HG03460 (cell line): ENCODE data around the gene TPO.
"Not testable (repeated sequence)": the region's sequence is repeated elsewhere in the genome, so short reads cannot be mapped to it uniquely, and the experiment has no call there.

Source experiments
- ATAC-seq: cut with Tn5 transposase; IDR thresholded peaks from one replicate; pipeline ENCODE4 v1.9.1; 2021; ENCODE audit not compliant: unreplicated experiment

Gene TPO

GRCh38 chr2:1405124-1405523 lies 8.1 kb upstream of the TPO start:
- ATAC-seq, result no peak

- ATAC-seq, result no peak
Observed at GRCh38 chr2:1405967-1406366, 7.3 kb upstream of the TPO start.

GRCh38 chr2:1406434-1406833 lies 6.8 kb upstream of the TPO start:
- ATAC-seq, result no peak

- no peak for ATAC-seq
Observed at GRCh38 chr2:1407950-1408675, 5.2 kb upstream of the TPO start.

- ATAC-seq, result no peak
Observed at GRCh38 chr2:1414121-1414520, 858 bp downstream of the TPO start.

- not testable (repeated sequence) for ATAC-seq
Observed at GRCh38 chr2:1414901-1415300, 1.6 kb downstream of the TPO start.

GRCh38 chr2:1415501-1415900 lies 2.2 kb downstream of the TPO start:
- ATAC-seq, result no peak

GRCh38 chr2:1418566-1418965 lies 5.3 kb downstream of the TPO start:
- no peak for ATAC-seq

- ATAC-seq, result no peak
Observed at GRCh38 chr2:1420746-1421480, 7.7 kb downstream of the TPO start.

GRCh38 chr2:1421731-1422130 lies 8.5 kb downstream of the TPO start:
- no peak for ATAC-seq

GRCh38 chr2:1422131-1422530 lies 8.9 kb downstream of the TPO start:
- ATAC-seq, result no peak

GRCh38 chr2:1422716-1423285 lies 9.5 kb downstream of the TPO start:
- ATAC-seq, result no peak

GRCh38 chr2:1427086-1427485 lies 13.8 kb downstream of the TPO start:
- ATAC-seq, result no peak

GRCh38 chr2:1429895-1430294 lies 16.6 kb downstream of the TPO start:
- no peak for ATAC-seq

- no peak for ATAC-seq
Observed at GRCh38 chr2:1430491-1430890, 17.2 kb downstream of the TPO start.

GRCh38 chr2:1431886-1432400 lies 18.7 kb downstream of the TPO start:
- ATAC-seq, result no peak

- no peak for ATAC-seq
Observed at GRCh38 chr2:1432726-1433125, 19.5 kb downstream of the TPO start.

- ATAC-seq, result no peak
Observed at GRCh38 chr2:1436369-1436768, 23.1 kb downstream of the TPO start.

- ATAC-seq, result no peak
Observed at GRCh38 chr2:1437101-1437500, 23.8 kb downstream of the TPO start.

GRCh38 chr2:1437537-1437936 lies 24.3 kb downstream of the TPO start:
- ATAC-seq, result no peak

GRCh38 chr2:1438972-1439371 lies 25.7 kb downstream of the TPO start:
- ATAC-seq, result no peak

GRCh38 chr2:1440581-1440980 lies 27.3 kb downstream of the TPO start:
- ATAC-seq, result no peak
